Fibroblast of villous mesenchyme (primary cell): ENCODE data around the gene ATP1B4. TPM values are rescaled to one million over a fixed set of nuclear protein-coding genes. Genes with fewer than 3 reads are reported as not detected.
"Not testable (repeated sequence)": the region's sequence is repeated elsewhere in the genome, so short reads cannot be mapped to it uniquely, and the experiment has no call there.

Experiments used
- DNase-seq: peaks from one replicate; pipeline ENCODE4 v3.0.0-alpha.2; 2010; ENCODE audit warnings: low read depth
- H3K4me3 ChIP-seq: 2 replicates; pipeline ENCODE4 v1.5.1; 2011; ENCODE audit warnings: low read depth, mild to moderate bottlenecking, low read length
- total RNA-seq: library from RNA; depleted of rRNA; stranded (reverse); fragments of >200 nt; gene quantifications from 2 replicates; pipeline ENCODE4 v1.2.3, GENCODE V29; 2012
- TF ChIP-seq, protein P1 (sequence below): IDR thresholded peaks from 2 replicates; pipeline ENCODE4 v1.5.1; 2012; ENCODE audit warnings: low read depth, mild to moderate bottlenecking, low read length; ENCODE audit not compliant: insufficient read depth

The ATP1B4 gene
- total RNA-seq, 1 donor: not detected

DNA sequence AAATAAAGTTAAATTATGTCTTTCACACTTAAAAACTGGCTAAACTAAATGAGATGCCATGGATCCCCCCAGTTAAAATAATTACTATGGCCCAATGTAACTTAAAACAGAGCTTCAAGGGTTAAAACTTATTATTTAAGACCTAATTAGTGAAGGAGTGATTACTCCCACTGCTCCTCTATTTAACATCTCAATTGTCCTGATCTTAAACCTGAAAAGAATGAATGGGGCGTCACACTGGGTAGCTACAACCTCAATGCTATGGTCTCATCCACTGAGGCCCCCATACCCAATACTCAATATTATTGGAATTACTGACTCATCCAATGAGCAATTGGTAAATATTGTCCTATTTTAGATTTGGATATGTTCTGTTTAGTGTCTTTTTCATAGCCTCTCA lies 29.5 kb upstream of the ATP1B4 start:
- H3K4me3 ChIP-seq: no peak overlapping the region
- no peak for DNase-seq
- TF ChIP-seq, protein P1, sequence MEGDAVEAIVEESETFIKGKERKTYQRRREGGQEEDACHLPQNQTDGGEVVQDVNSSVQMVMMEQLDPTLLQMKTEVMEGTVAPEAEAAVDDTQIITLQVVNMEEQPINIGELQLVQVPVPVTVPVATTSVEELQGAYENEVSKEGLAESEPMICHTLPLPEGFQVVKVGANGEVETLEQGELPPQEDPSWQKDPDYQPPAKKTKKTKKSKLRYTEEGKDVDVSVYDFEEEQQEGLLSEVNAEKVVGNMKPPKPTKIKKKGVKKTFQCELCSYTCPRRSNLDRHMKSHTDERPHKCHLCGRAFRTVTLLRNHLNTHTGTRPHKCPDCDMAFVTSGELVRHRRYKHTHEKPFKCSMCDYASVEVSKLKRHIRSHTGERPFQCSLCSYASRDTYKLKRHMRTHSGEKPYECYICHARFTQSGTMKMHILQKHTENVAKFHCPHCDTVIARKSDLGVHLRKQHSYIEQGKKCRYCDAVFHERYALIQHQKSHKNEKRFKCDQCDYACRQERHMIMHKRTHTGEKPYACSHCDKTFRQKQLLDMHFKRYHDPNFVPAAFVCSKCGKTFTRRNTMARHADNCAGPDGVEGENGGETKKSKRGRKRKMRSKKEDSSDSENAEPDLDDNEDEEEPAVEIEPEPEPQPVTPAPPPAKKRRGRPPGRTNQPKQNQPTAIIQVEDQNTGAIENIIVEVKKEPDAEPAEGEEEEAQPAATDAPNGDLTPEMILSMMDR: no peak

DNA sequence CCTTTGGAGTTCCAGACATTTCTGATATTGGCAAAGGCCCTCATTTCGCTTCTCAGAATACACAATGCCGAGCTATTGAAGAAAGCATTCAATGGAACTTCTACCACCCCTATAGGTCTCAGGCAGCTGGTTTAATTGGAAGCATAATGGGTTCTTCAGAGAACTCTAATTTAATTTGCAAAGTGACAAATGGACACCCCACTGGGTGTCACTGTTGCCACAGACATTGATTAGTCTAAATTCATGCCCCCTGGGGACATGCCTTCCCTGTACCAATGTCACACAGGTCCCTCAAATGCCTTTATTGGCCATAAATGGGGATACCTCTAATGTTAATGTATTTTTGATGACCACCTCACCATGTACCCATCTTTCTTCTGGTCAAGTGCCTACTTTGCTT lies 27.7 kb upstream of the ATP1B4 start:
- DNase-seq: no peak
- no peak overlapping the region for H3K4me3 ChIP-seq
- TF ChIP-seq, protein P1: no peak

DNA sequence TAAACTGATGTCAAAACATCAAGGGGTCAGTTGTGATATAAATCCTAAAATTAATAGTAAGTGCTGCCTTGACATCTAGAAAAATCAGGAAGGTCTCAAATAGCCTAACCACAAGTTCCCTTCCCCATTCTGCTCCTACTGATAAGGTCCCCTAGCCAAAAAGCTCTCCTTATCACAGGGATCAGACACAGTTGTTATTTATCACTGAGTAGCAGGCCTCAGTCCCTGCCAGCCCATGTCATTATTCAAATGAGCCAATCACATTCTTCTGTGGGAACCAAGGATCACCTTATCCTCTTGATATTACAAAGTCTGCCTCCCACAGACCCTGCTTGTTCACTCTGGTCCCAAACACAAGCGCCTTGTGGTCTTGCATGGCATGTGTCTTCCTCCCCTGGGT lies 27.3 kb upstream of the ATP1B4 start:
- DNase-seq: no peak
- TF ChIP-seq, protein P1: no peak
- H3K4me3 ChIP-seq: no peak overlapping the region

DNA sequence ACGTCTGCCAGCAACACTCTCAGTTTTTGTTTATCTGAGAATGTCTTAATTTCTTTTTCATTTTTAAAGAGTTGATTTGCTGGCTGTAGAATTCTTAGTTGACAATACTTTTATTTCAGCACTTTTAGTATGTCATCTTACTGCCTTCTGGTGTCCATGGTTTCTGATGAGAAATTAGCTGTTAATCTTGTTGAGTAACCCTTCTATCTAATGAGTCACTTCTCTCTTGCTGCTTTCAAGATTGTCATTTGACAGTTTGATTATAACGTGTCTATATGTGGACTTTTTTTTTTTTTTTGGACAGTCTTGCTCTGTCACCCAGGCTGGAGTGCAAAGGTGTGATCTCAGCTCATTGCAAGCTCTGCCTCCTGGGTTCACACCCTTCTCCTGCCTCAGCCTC lies 26.6 kb upstream of the ATP1B4 start:
- H3K4me3 ChIP-seq: no peak overlapping the region
- TF ChIP-seq, protein P1: no peak
- DNase-seq: no peak

DNA sequence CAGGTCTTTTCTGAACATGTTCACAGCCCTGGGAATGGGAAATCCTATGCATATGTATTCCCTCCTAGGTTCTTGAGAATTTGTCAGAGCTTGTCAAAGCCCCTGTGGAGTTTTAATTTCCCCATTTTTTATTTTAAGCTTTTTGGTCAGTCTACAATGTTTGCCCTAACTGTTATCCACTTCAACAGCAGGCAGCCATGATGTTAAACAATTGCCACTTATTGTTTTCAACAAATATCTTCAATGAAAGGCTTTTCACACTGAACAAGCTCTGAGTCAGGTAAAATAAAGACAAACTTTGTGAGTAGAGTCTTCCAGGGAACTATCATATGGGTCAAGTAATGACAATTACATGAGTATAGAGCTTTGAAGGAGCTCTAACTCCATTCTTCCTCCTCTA lies 25.0 kb upstream of the ATP1B4 start:
- no peak overlapping the region for H3K4me3 ChIP-seq
- no peak for DNase-seq
- TF ChIP-seq, protein P1: no peak

DNA sequence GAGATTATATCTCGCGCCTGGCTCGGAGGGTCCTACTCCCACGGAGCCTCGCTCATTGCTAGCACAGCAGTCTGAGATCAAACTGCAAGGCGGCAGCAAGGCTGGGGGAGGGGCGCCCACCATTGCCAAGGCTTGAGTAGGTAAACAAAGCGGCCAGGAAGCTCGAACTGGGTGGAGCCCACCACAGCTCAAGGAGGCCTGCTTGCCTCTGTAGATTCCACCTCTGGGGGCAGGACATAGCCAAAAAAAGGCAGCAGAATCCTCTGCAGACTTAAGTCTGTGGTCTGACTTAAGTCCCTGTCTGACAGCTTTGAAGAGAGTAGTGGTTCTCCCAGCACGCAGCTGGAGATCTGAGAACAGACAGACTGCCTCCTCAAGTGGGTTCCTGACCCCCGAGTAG lies 17.3 kb upstream of the ATP1B4 start:
- DNase-seq, H3K4me3 ChIP-seq: not testable (repeated sequence)

- TF ChIP-seq, protein P1: no peak
- no peak overlapping the region for H3K4me3 ChIP-seq
- DNase-seq: no peak
Measured at GRCh38 chrX:120350450-120351138, 11.3 kb upstream of the ATP1B4 start.
